Measurements from ENCODE around the gene PPP2R2B.

PPP2R2B gene

GRCh38 chr5:146653560-146653959, 225.0 kb downstream of the PPP2R2B start:
- DNase-seq (ENCODE audit: low read depth, low spot score), result no peak

- no peak for DNase-seq (ENCODE audit: low read depth, low spot score)
Measured at GRCh38 chr5:146652547-146652946, 226.0 kb downstream of the PPP2R2B start.

GRCh38 chr5:146647656-146648199, 230.8 kb downstream of the PPP2R2B start:
- DNase-seq (ENCODE audit: low read depth, low spot score), result peak; percentile 15

DNA sequence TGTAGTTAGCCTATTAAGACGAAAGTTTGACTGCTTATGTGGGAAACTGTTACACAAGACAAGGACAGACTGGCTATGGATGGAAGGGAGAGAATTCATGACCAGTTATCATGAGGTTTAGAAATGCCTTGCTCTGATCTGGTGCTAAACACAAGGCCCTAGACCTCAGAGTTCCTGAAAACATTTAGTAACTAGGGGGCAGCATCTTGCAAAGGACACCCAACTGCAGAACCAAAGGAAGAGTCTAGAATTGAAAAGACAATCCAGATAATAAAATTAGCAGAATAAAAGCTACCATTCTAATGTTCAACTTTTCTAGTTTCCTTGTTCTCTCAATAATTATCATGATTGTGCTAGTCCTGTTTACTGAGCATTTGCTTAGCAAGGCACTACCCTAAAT, 232.1 kb downstream of the PPP2R2B start:
- DNase-seq (ENCODE audit: low read depth, low spot score), result no peak

GRCh38 chr5:146645342-146645741, 233.2 kb downstream of the PPP2R2B start:
- no peak for DNase-seq (ENCODE audit: low read depth, low spot score)

DNA sequence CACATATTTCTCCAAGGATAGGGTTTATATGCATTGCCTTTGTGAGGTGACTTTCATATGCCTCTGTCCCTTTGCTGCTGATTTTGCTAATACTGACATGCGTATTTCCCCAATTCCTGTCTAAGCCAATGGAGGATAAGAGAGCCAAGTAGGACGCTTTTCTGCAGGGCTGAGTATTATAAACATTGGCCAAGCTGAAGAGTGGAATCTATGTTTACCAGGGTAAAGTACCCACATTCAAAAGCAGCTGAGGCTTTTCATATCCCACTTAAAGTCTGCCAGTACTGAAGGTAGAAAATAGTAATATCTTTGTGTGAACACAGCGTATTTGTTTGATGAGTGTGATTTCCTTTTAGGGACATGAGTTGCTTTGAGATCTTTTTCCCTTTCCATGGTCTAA, 233.7 kb downstream of the PPP2R2B start:
- no peak for DNase-seq (ENCODE audit: low read depth, low spot score)

GRCh38 chr5:146643776-146644175, 234.8 kb downstream of the PPP2R2B start:
- DNase-seq (ENCODE audit: low read depth, low spot score), result no peak

DNA sequence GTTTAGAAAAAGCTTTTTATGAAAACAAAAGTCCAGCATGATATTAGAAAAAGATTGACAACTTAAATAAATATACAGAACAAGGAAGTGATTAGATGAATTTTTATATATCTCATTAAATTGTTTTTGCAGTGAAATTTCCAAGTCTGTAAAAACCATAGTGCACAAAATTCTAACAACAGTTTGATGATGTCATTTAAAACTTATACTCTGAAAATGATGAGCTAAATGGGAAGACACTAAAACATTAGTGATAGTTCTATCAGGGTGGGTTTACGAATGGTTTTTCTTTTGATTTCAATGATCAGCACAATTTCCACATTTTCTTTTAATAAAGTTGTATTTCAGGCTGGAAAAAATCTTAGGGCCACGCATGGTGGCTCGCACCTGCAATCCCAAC, 236.1 kb downstream of the PPP2R2B start:
- no peak for DNase-seq (ENCODE audit: low read depth, low spot score)

DNA sequence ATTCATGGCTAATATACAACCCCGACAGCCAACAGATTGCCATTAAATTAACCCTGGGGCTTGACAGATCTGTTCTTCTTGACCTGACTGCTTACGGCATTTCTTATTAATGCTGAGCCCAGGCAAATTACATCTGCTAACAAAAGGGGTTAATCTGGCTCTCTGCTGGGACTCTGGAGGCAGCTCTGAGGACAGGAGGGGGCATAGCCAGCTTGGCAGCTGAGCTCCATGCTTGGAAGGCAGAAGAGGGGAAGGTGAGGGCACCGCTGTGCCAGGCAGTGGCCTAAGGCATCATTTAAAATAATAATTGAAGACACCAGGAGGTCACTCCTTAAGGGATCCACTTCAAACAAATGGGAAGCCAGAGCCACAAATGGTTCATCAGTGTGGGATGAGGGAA, 236.6 kb downstream of the PPP2R2B start:
- no peak for DNase-seq (ENCODE audit: low read depth, low spot score)

- DNase-seq (ENCODE audit: low read depth, low spot score), result no peak
Measured at GRCh38 chr5:146640285-146640896, 238.2 kb downstream of the PPP2R2B start.

DNA sequence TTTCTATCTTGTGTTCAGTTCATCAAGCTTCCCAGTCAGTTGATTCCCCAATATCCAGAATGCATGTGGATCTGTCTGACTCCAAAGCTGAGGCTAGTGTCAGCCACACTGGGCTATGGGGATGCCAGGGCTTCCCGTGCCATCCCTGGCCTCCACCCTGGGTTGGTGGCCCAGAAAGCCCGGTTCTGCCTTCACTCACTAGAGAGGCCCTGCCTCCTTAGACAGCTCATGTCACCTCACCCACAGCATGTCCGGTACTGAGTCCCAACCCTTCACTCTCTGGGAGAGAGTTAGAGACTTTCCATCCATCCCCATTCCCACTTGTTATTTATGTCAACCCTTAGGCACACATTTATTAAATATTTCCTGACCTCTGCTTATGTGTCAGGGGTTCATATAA, 243.1 kb downstream of the PPP2R2B start:
- DNase-seq (ENCODE audit: low read depth, low spot score), result no peak

DNA sequence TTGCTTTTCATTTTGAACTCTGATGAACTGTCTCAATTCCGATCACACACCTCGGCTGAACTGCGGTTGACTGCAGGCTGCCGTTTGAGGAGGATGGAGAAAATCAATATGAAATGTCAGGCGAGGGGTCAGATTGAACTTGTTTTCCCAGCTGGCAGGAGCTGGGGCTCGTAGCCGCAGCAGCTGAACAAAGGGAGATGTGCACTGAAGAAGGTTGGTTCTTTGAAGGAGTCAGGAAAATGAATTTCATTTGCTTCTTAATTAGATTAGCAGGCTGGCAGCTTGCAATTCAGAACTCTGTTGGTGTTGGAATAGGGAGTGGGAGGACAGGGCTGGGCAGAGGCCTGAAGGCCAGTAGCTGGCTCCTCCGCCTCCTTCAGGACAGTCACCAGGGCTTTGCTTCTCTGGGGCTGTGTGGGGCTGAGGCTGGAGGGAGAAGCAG, 245.2 kb downstream of the PPP2R2B start:
- no peak for DNase-seq (ENCODE audit: low read depth, low spot score)

DNA sequence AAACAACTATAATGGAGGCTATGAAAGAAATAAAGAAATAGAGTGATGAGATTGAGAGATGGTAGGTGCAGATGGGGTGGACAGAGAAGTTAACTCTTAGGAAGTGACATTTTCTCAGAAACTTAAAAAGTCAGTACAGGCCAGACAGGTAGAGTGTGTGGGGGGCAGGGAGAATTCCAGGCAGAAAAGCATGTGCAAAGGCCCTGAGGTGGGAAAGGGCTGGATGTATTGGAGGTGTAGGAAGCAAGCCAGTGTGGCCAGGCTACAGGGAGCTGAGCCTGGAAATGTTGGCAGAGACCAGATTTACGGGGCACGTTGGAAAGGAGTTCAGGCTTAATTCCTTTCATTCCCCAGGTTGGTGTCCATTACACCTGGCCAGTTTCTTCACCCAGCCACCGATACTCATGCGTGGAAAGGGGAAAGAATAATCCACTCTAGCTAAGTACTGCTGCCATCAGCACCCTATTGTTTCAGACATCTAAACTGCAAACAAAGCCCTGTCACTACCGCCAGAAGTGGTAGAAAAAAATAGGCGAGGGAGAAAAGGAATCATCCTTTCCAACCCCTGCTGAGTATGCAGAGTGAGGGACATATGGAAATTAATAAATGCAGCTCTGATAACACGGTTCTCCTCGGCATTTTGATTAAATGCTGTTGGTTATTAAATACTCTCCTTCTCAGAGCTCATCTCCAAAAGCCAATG, 245.8 kb downstream of the PPP2R2B start:
- no peak for DNase-seq (ENCODE audit: low read depth, low spot score)

DNA sequence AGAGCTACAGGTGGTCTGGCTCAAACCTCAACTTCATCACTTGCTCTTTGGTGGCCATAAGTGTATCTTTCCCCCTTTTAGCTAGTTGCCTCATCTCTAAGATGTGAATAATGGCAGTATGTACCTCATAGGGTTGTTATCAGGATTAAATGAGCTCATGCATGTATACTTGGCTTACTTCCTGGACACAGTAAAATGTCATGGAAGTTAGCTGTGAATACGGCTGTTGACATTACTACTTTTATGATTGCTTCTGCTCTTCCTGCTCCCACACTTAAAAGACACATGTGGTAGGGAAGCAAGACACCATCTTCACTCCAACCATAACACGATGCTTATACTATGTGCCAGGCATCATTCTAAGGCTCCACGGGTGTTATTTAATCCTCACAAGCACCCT, 248.1 kb downstream of the PPP2R2B start:
- no peak for DNase-seq (ENCODE audit: low read depth, low spot score)

DNA sequence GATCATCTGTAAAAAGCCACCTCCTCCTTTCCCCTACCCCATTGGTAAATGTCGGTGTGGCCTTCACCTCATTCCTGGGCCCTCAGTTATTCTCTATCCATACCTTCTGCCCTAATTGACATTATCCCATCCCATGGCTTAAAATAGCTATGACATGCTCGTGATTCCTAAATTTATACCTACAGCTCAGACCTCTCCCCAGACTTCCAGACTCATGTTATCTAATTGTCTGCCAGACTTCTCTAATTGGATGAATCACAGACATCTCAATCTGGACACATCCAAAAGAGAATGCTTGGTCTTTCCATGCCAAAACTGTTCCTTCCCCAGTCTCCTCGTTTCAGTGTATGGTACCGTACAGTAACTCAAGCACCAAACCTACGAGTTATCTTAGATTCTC, 249.6 kb downstream of the PPP2R2B start:
- no peak for DNase-seq (ENCODE audit: low read depth, low spot score)

DNA sequence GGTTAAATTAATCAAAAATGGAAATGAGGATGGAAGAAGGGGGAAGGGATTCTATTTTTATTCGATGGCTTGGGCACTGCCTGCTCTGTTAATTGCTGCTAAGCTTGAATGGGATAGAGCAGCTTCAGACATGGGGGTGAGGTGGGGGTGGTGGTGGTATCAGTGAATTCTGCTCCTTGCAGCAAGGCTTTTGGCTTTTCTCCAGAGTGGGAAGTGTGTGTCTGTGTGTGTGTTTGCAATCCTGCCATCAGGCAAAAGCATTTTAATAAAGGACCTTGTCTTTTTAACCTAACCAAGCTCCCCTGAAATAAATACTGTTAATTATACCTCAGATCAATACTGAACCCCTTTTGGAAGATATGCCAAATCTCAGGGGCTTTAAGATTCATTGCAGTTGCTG, 251.6 kb downstream of the PPP2R2B start:
- no peak for DNase-seq (ENCODE audit: low read depth, low spot score)

DNA sequence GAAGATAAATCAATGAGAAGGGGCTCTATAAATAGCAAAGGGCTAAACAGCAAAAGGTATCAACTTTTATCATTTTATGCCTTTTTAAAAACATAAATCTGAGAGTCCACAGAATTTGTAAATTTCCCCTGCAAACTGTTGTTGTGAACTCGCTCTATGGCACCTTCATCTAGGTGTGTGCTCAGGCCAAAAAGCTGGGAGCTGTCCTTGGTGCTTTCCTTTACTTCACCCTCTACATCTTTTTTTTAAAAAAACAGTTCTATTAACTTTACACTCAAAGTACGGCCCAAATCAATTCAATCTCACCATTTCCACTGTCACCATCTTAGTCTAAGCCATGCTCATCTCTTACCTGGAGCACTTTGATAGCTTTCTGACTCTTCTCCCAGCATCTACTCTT, 254.4 kb downstream of the PPP2R2B start:
- DNase-seq (ENCODE audit: low read depth, low spot score), result no peak

GRCh38 chr5:146623666-146624065, 254.9 kb downstream of the PPP2R2B start:
- no peak for DNase-seq (ENCODE audit: low read depth, low spot score)

GRCh38 chr5:146623009-146623408, 255.5 kb downstream of the PPP2R2B start:
- no peak for DNase-seq (ENCODE audit: low read depth, low spot score)

GRCh38 chr5:146622391-146622790, 256.2 kb downstream of the PPP2R2B start:
- DNase-seq (ENCODE audit: low read depth, low spot score), result no peak

DNA sequence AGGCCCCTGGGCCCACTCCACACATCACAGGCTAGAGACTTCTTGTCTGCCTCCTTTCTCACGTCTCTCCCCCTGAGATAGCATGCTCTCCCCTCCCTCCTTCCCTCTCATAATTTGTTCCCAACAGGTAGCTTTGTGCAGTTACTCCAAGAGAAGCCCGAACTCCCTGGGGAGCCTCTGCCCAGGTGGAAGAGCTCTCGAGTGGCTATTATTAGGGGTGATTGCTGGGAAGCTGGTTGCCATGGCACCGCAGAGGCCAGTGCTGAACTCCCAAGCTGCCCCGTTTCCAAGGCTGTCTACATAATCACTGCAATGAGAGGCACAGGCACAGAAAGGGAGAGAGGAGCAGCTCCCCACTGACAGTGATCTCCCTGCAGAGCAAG, 257.9 kb downstream of the PPP2R2B start:
- DNase-seq (ENCODE audit: low read depth, low spot score), result no peak

GRCh38 chr5:146620031-146620668, 258.4 kb downstream of the PPP2R2B start:
- no peak for DNase-seq (ENCODE audit: low read depth, low spot score)

GRCh38 chr5:146618434-146618833, 260.1 kb downstream of the PPP2R2B start:
- DNase-seq (ENCODE audit: low read depth, low spot score), result no peak

All from ELF-1 (cell line).